ENCODE measurements around the gene FBXO30. TPM values are rescaled to one million over a fixed set of nuclear protein-coding genes. Genes with fewer than 3 reads are reported as not detected.

The FBXO30 gene
- total RNA-seq, 1 donor from 2014 or later, result 12.1 TPM

DNA sequence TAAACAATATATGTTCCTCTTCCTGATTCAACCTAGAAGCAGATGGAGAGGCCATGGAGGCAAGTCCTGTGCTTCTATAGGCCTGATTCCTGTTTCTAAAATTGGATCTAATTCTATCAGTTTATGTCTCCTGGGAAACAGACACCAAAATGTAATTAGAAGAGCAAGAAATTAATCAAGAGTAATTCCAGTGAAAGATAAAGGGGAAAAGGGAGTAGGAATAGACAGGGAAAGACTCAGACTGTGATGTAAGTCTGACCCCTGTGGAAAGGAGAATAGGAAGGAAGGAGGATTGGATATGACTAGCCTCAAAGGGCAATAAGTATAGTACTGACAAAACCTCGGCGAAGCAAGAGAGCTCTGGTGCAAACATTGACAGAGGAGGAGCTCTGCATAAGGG, 33.9 kb upstream of the FBXO30 start:
- H3K27me3 Mint-ChIP-seq (ENCODE audit: unreplicated experiment), result peaks cover 1% of the 10 kb centered on the region
- peaks cover 5% of the 10 kb centered on the region for H3K4me1 Mint-ChIP-seq (ENCODE audit: low read depth, unreplicated experiment)
- no peak for TF ChIP-seq CTCF (IDR thresholded peaks at IDR 0.05; ENCODE audit: partially characterized antibody, unreplicated experiment)
- H3K4me3 Mint-ChIP-seq (ENCODE audit: unreplicated experiment), result no peak overlapping the region
- H3K27ac Mint-ChIP-seq (ENCODE audit: unreplicated experiment), result peak overlapping the region; percentile 6
- H3K9me3 Mint-ChIP-seq (ENCODE audit: unreplicated experiment), result no peaks in the 10 kb centered on the region
- no peak for DNase-seq
- H3K36me3 Mint-ChIP-seq (ENCODE audit: unreplicated experiment), result no peaks in the 10 kb centered on the region

- Mint-ChIP-seq H3K27ac (ENCODE audit: unreplicated experiment) (no peak overlapping the region), H3K4me1 (ENCODE audit: low read depth, unreplicated experiment) (peaks cover 5% of the 10 kb centered on the region), H3K4me3 (ENCODE audit: unreplicated experiment) (no peak overlapping the region), H3K27me3 (ENCODE audit: unreplicated experiment) (no peaks in the 10 kb centered on the region), H3K36me3 (ENCODE audit: unreplicated experiment) (no peaks in the 10 kb centered on the region), H3K9me3 (ENCODE audit: unreplicated experiment) (no peaks in the 10 kb centered on the region)
- DNase-seq, result no peak
- TF ChIP-seq CTCF (IDR thresholded peaks at IDR 0.05; ENCODE audit: partially characterized antibody, unreplicated experiment), result no peak
These were observed 31.0 kb upstream of the FBXO30 start for GRCh38 chr6:145845557-145845956.

DNA sequence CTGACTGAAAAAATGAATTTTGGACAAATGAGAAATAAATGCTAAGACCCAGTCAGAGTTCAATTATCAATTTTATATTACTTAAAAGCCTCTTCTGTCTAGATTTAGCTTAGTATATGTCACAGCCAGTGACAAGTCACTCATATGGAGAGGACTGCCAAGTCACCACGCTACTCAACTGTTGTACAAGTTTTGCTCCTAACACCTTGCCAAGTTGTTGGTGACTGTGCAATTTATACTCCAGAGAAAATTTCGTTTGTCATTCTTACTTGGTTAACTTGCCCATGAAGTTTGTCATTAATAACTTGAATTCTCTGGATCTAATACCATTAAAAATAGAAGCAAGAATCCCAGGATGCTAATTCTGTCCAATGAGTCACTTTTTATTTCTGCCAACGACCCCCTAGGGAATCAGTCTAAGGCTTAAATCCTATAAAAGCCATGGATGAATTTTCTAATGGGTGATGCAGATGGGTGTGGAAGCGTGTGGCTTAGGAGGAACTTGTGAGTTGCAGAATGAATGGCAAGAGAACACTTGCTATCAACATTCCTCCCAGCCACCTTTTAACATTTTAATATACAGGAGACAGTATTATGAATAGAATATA, 30.4 kb upstream of the FBXO30 start:
- no peak for DNase-seq
- H3K4me3 Mint-ChIP-seq (ENCODE audit: unreplicated experiment), result no peak overlapping the region
- H3K9me3 Mint-ChIP-seq (ENCODE audit: unreplicated experiment), result no peaks in the 10 kb centered on the region
- H3K4me1 Mint-ChIP-seq (ENCODE audit: low read depth, unreplicated experiment), result peaks cover 5% of the 10 kb centered on the region
- H3K27ac Mint-ChIP-seq (ENCODE audit: unreplicated experiment), result no peak overlapping the region
- no peaks in the 10 kb centered on the region for H3K27me3 Mint-ChIP-seq (ENCODE audit: unreplicated experiment)
- no peak for TF ChIP-seq CTCF (IDR thresholded peaks at IDR 0.05; ENCODE audit: partially characterized antibody, unreplicated experiment)
- H3K36me3 Mint-ChIP-seq (ENCODE audit: unreplicated experiment), result no peaks in the 10 kb centered on the region

DNA sequence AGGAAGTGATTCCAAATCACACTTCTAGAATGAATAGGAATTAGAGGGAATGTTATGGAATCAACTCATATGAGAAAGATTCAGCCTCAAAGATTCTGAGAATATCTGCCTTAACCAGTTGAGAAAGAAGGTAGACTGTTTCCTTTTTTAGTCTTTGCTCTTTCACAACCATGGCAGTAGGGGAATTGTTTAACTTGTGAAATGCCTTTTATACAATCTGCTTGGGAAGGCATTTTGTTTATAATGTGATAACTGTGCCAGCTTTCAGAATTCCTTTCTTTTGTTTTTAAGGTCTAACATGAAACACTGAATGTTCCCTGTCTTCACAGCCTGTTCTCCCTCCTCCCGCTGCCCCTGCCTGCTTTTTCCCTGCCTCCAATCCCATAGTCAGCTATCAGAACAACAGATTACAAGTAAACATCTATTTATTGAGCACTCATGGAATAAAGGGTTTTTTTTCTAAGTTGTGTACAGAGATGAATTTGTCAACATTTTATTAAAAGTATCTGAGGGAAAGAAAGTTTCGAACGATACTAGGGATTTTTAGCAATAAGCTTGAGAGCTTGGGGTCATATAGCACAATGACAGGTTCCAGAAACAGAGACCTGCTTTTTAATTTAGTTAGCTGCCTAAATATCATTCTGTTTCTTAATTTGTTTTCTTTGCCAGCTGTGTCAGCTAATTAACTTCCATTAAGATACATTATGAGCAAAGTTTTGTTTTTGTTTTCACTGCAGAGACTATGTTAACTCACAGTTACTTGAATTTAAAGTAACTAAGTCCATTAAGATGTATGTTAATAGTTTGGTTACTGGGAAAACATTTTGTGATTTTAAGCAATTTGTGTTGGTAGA, 28.3 kb upstream of the FBXO30 start:
- no peak for DNase-seq
- no peak overlapping the region for H3K4me3 Mint-ChIP-seq (ENCODE audit: unreplicated experiment)
- H3K36me3 Mint-ChIP-seq (ENCODE audit: unreplicated experiment), result no peaks in the 10 kb centered on the region
- TF ChIP-seq CTCF (IDR thresholded peaks at IDR 0.05; ENCODE audit: partially characterized antibody, unreplicated experiment), result no peak
- peaks cover 1% of the 10 kb centered on the region for H3K4me1 Mint-ChIP-seq (ENCODE audit: low read depth, unreplicated experiment)
- no peak overlapping the region for H3K27ac Mint-ChIP-seq (ENCODE audit: unreplicated experiment)
- no peaks in the 10 kb centered on the region for H3K27me3 Mint-ChIP-seq (ENCODE audit: unreplicated experiment)
- H3K9me3 Mint-ChIP-seq (ENCODE audit: unreplicated experiment), result no peaks in the 10 kb centered on the region

GRCh38 chr6:145841668-145842067, 27.1 kb upstream of the FBXO30 start:
- Mint-ChIP-seq H3K27me3 (ENCODE audit: unreplicated experiment) (no peaks in the 10 kb centered on the region), H3K36me3 (ENCODE audit: unreplicated experiment) (no peaks in the 10 kb centered on the region)

More at GRCh38 chr6:145841668-145842067, 27.1 kb upstream of the FBXO30 start:
- no peaks in the 10 kb centered on the region for H3K9me3 Mint-ChIP-seq (ENCODE audit: unreplicated experiment)
- peaks cover 1% of the 10 kb centered on the region for H3K4me1 Mint-ChIP-seq (ENCODE audit: low read depth, unreplicated experiment)
- H3K4me3 Mint-ChIP-seq (ENCODE audit: unreplicated experiment), result no peak overlapping the region
- TF ChIP-seq CTCF (IDR thresholded peaks at IDR 0.05; ENCODE audit: partially characterized antibody, unreplicated experiment), result no peak
- no peak overlapping the region for H3K27ac Mint-ChIP-seq (ENCODE audit: unreplicated experiment)
- no peak for DNase-seq

Measured in glutamatergic neuron (in vitro differentiated cells).